GM18505 (cell line): ENCODE measurements around the gene ABCG5.

ENCODE experiments used
- ATAC-seq: cut with Tn5 transposase; IDR thresholded peaks from one replicate; pipeline ENCODE4 v1.9.1; 2021; ENCODE audit not compliant: unreplicated experiment
- POLR2A ChIP-seq: IDR thresholded peaks from 4 replicates; pipeline ENCODE4 v1.6.1; 2011; ENCODE audit warnings: borderline replicate concordance; ENCODE audit not compliant: insufficient read depth, insufficient read length; ENCODE audit errors: extremely low read depth

Gene ABCG5

GRCh38 chr2:43838560-43839267 lies at the start of gene ABCG5, which contains the start of gene ABCG8:
Gene ABCG5 (minus strand): TSS chr2:43838839. CDS start chr2:43838679, 160 bp downstream.
Gene ABCG8 (plus strand): TSS chr2:43838971. CDS start chr2:43839054, 83 bp downstream.
- no peak for ATAC-seq
- TF ChIP-seq POLR2A, result no peak

GRCh38 chr2:43887176-43887575 lies 48.5 kb upstream of the ABCG5 start:
- no peak for ATAC-seq
- no peak for TF ChIP-seq POLR2A

DNA sequence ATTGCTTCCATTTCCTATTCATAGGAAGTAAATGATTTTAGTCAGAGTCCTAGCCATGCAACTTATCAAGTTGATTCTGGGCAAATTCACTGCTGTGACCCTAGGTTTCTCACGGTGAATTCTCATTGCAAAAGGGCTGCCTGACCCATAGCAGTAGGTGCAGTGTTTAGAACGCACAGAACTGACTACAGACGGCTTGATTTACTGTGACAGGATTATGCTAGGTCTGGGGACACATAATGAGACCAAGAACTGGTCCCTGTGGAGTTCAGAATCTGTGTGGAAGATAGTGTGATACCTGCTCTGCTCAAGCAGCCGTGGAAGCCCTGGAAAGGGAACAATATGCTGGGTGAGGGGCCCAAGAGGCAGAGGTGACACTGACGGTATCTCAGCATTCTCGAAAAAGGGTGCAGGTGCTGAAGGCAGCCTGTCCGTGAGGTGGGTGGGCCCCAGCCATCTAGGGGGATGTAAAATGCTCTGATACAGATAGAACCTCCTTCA lies 46.5 kb upstream of the ABCG5 start:
- TF ChIP-seq POLR2A, result no peak
- ATAC-seq, result no peak

- no peak for ATAC-seq
- TF ChIP-seq POLR2A, result no peak
These were observed 46.0 kb upstream of the ABCG5 start for GRCh38 chr2:43884689-43885088.

DNA sequence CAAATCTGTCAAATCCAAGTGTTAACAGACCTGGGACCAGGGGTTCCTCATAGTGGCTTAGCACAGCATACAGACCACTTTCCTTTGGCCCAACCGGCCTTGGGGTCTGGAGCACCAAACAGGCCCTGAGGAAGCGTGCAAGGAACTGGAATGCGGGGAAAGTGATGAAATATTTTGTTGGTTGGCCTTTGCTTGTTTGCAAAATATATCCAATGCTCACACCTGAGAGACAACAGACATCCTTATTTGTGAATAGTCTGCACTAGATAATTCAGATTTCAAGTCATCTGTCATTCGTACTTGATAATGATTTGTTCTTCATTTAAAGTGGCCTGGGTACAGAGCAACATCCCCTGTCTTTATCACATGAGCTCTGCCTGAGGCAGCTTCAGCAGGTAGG lies 43.7 kb upstream of the ABCG5 start:
- no peak for ATAC-seq
- TF ChIP-seq POLR2A, result no peak

GRCh38 chr2:43880952-43881351 lies 42.3 kb upstream of the ABCG5 start:
- no peak for ATAC-seq

GRCh38 chr2:43880471-43880870 lies 41.8 kb upstream of the ABCG5 start:
- ATAC-seq, result no peak
- no peak for TF ChIP-seq POLR2A

More at GRCh38 chr2:43880952-43881351, 42.3 kb upstream of the ABCG5 start:
- TF ChIP-seq POLR2A, result no peak

- no peak for ATAC-seq
- TF ChIP-seq POLR2A, result no peak
These were observed 40.6 kb upstream of the ABCG5 start for GRCh38 chr2:43879261-43879660.

DNA sequence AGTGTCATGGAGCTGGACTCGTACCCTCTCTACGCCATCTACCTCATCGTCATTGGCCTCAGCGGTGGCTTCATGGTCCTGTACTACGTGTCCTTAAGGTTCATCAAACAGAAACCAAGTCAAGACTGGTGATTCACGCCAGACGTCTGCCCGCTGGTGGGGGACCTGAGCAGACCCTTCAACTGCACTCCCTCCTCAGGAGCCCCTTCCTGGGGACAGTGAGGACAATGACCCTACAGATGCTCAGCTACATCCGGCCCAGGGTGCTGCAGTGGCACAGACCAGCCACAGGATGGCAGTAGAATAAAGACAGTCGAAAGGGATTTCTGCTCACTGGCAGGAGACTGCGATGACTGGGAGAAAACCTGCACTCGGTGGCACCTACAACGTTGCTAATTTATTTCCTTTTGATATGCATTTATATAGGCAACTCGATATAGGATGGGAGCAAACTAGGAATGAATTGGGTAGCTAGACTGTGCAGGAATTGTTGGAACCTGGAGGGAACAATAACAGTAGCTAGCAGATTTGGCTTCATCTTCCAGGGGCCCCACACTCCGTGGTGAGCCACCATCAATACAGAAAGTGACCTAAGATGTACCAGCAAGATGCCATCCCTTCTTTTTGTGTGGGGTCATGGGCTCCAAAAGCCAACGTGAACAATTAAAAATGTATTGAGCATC lies 39.3 kb upstream of the ABCG5 start:
- no peak for ATAC-seq
- no peak for TF ChIP-seq POLR2A

- ATAC-seq, result no peak
- TF ChIP-seq POLR2A, result no peak
These were observed 36.3 kb upstream of the ABCG5 start for GRCh38 chr2:43874776-43875451.

- no peak for ATAC-seq
- no peak for TF ChIP-seq POLR2A
These were observed 33.5 kb upstream of the ABCG5 start for GRCh38 chr2:43872151-43872550.

GRCh38 chr2:43855292-43855691 lies 16.7 kb upstream of the ABCG5 start:
- ATAC-seq, result no peak

DNA sequence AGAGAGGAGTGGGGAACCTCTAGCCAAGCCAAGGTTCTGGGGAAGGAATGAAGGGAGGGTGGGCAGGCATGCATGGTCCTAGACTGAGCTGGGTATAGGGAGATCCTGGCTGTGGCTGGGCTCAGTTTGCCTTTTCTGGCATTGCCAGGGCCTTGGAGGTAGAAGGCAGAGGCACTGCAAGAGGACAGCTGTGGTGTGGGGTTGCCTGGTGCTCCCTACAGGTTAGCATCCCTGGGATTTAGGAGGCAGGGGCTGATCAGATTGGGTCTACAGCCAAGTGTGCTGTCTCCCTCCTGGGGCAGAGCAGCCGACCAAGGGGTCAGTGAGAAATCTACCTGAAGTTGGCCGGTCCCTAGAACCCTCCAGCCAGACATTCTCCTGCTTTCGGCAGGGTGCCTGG lies 16.0 kb upstream of the ABCG5 start:
- no peak for ATAC-seq
- TF ChIP-seq POLR2A, result no peak

More at GRCh38 chr2:43855292-43855691, 16.7 kb upstream of the ABCG5 start:
- TF ChIP-seq POLR2A, result no peak
